ENCODE results near the gene C2orf49. TPM values are rescaled to one million over a fixed set of nuclear protein-coding genes. Genes with fewer than 3 reads are reported as not detected.
A peak's percentile ranks its signal among the peaks of the same experiment; 100 is the strongest.

Gene C2orf49
- total RNA-seq, 1 experiment from 2014 or later = 20.0 TPM

GRCh38 chr2:105362862-105363591 lies 25.7 kb downstream of the C2orf49 start:
- intact Hi-C loops (cut with micrococcal nuclease; ENCODE audit: unreplicated experiment) = no loop called here
- DNase-seq (ENCODE audit: low read depth, low spot score) = no peak
- Histone ChIP-seq H3K9me3 (ENCODE audit: control insufficient read depth, insufficient read depth, low read depth, low read length) (no peaks in the 10 kb centered on the region), H3K4me3 (ENCODE audit: low read depth in 2 of 2, low read length in 2 of 2) (no peak overlapping the region), H3K27me3 (ENCODE audit: control insufficient read depth, insufficient read depth, low read length) (no peaks in the 10 kb centered on the region), H3K4me1 (ENCODE audit: control insufficient read depth, insufficient read depth, low read length) (peaks cover 40% of the 10 kb centered on the region), H3K36me3 (ENCODE audit: control insufficient read depth, insufficient read depth, low read length) (peaks cover 56% of the 10 kb centered on the region), H3K27ac (ENCODE audit: low read length) (peak overlapping the region; percentile 67)
- TF ChIP-seq POLR2AphosphoS5 (IDR thresholded peaks at IDR 0.05; ENCODE audit: low read depth, low read length) = no peak; the same call in none of the 2 replicates
- TF ChIP-seq CTCF (IDR thresholded peaks at IDR 0.05) = no peak
- no peak for TF ChIP-seq SIN3A (IDR thresholded peaks at IDR 0.05; ENCODE audit: borderline replicate concordance, insufficient read depth, low read depth, low read length)
- no peak for TF ChIP-seq TCF7L2 (IDR thresholded peaks at IDR 0.05; ENCODE audit: low read depth, low read length)
- TF ChIP-seq, protein P1, sequence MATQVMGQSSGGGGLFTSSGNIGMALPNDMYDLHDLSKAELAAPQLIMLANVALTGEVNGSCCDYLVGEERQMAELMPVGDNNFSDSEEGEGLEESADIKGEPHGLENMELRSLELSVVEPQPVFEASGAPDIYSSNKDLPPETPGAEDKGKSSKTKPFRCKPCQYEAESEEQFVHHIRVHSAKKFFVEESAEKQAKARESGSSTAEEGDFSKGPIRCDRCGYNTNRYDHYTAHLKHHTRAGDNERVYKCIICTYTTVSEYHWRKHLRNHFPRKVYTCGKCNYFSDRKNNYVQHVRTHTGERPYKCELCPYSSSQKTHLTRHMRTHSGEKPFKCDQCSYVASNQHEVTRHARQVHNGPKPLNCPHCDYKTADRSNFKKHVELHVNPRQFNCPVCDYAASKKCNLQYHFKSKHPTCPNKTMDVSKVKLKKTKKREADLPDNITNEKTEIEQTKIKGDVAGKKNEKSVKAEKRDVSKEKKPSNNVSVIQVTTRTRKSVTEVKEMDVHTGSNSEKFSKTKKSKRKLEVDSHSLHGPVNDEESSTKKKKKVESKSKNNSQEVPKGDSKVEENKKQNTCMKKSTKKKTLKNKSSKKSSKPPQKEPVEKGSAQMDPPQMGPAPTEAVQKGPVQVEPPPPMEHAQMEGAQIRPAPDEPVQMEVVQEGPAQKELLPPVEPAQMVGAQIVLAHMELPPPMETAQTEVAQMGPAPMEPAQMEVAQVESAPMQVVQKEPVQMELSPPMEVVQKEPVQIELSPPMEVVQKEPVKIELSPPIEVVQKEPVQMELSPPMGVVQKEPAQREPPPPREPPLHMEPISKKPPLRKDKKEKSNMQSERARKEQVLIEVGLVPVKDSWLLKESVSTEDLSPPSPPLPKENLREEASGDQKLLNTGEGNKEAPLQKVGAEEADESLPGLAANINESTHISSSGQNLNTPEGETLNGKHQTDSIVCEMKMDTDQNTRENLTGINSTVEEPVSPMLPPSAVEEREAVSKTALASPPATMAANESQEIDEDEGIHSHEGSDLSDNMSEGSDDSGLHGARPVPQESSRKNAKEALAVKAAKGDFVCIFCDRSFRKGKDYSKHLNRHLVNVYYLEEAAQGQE (IDR thresholded peaks at IDR 0.05; ENCODE audit: insufficient read depth in 1 of 2, low read depth in 2 of 2, low read length in 1 of 2) = no peak
- POLR2A ChIA-PET = interaction anchor here (0.5 kb wide), 1 partner anchor 18 kb away, joined by 3 read pairs; no protein-coding TSS in a partner anchor
- CTCF ChIA-PET = interaction anchor here (1.0 kb wide), 1 partner anchor 288 kb away, joined by 3 read pairs; no protein-coding TSS in a partner anchor
- in situ Hi-C loops (cut with HindIII; ENCODE audit: low pct_unique_long_range_greater_than_20kb, low sequenced_read_pairs) = no loop called here
- peak; percentile 6; the same call in 1 of the 2 replicates for ATAC-seq
- no TSS peak for BruUV-seq (replicated peaks)

DNA sequence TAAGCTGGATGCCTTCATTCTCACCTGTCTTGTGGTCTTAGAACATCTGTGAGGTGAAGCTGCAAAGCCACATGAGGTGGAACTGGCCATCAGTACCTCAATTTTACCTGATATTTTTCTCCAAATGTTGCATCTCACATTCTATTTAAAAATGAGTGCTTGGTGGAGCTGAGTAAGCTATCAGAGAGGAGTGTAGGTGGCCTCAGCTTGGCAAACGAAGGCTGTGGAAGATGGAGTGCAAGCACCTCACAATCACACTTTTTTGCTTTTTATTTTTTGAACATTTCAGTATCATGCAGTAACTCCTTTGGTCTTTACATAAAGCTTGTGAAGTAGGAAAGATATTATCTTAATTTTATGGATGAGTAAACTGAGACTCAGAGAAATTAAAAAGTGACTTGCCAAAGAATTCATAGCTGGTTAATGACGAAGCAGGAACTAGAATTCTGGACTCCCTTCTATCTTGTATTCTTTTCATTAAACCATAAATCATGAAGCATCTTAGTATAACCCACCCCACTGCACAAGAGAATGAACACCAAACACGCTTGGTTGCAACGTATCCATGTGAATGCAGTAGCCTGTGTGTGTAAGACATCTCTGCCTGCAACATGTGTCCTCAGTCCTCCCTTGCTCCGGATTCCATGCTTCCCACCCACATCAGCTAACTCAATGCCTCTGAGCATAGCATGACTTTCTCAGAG lies 27.2 kb downstream of the C2orf49 start:
- in situ Hi-C loops (cut with HindIII; ENCODE audit: low pct_unique_long_range_greater_than_20kb, low sequenced_read_pairs) = no loop called here
- ATAC-seq = no peak
- TSS peak; percentile 11 for BruUV-seq (replicated peaks)

More for the DNA sequence above, 27.2 kb downstream of the C2orf49 start:
- CTCF ChIA-PET = no interaction called here
- intact Hi-C loops (cut with micrococcal nuclease; ENCODE audit: unreplicated experiment) = no loop called here
- TF ChIP-seq POLR2AphosphoS5 (IDR thresholded peaks at IDR 0.05; ENCODE audit: low read depth, low read length) = peak; percentile 9; the same call in 1 of the 2 replicates
- no peak for TF ChIP-seq CTCF (IDR thresholded peaks at IDR 0.05)
- Histone ChIP-seq H3K27ac (ENCODE audit: low read length) (peak overlapping the region; percentile 37), H3K36me3 (ENCODE audit: control insufficient read depth, insufficient read depth, low read length) (peaks cover 51% of the 10 kb centered on the region), H3K4me3 (ENCODE audit: low read depth in 2 of 2, low read length in 2 of 2) (no peak overlapping the region), H3K4me1 (ENCODE audit: control insufficient read depth, insufficient read depth, low read length) (peaks cover 38% of the 10 kb centered on the region), H3K9me3 (ENCODE audit: control insufficient read depth, insufficient read depth, low read depth, low read length) (no peaks in the 10 kb centered on the region), H3K27me3 (ENCODE audit: control insufficient read depth, insufficient read depth, low read length) (no peaks in the 10 kb centered on the region)
- no peak for DNase-seq (ENCODE audit: low read depth, low spot score)
- POLR2A ChIA-PET = interaction anchor here (0.8 kb wide), 1 partner anchor 30 kb away, joined by 4 read pairs; no protein-coding TSS in a partner anchor

Data from Panc1 (cell line).